Measurements from ENCODE around the gene COQ4. TPM values are rescaled to one million over a fixed set of nuclear protein-coding genes. Genes with fewer than 3 reads are reported as not detected.

The COQ4 gene
- total RNA-seq, 1 donor from 2014 or later = 31.4 TPM

DNA sequence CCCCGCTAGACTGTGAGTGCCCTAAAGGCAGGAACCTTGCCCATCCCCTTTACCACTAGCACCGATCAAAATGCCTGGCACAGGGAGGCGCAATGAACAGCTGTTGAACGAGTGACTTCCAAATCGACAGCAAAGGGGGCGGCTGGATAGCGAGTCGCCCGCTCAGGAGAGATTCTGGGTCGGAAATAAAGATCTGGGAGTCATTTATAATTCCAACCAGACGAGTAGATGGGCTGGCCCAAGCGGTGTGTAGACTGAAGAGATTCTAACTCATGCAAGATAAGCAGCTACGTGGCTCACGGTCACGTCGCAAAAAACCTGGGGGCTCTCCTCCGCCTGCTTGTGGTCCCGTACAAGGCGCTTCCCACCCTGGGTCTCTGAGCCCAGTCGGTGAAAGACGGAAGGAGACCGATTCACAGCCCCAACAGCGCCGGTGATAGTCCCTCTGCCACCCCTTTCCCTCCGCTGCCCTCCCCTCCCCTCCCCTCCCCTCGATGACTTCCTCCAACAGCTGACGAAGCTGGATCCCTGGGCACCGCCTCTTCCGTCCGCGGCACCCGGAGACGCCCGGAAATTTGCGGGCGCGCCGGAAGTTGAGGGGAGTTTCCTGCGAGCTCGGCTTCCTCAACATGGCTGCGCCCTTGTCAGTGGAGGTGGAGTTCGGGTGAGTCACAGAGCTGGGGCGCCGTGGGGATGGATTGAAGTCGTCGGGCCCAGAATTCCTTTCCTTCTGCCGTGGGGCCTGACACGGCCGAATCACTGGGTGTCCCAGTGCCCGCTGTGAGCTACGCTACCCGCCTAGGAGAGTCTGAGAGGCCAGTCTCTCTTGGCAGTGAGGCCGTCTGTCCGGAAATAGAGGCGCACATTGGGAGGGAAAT lies 48.4 kb downstream of the COQ4 start, which contains the start of gene URM1:
Gene URM1 (plus strand): TSS at position 623 of the 878 bp plus-strand sequence. CDS start 7 bp downstream, at position 630.
- peaks cover 47% of the 10 kb centered on the region for H3K79me2 ChIP-seq (ENCODE audit: insufficient read depth, low read length)
- H3K36me3 ChIP-seq (ENCODE audit: insufficient read depth, low read length) = no peaks in the 10 kb centered on the region
- peak within 1 kb of the TSS; percentile 89 for H2AFZ ChIP-seq (ENCODE audit: low read depth, low read length)
- H3K4me2 ChIP-seq (ENCODE audit: low read length) = peak within 1 kb of the TSS; percentile 87
- Mint-ChIP-seq H3K27me3 (ENCODE audit: low read depth, unreplicated experiment) (no peaks in the 10 kb centered on the region), H3K27ac (ENCODE audit: unreplicated experiment) (peak within 1 kb of the TSS; percentile 100), H3K36me3 (ENCODE audit: low read depth, unreplicated experiment) (peaks cover 2% of the 10 kb centered on the region), H3K4me1 (ENCODE audit: low read depth, unreplicated experiment) (peaks cover 29% of the 10 kb centered on the region), H3K4me3 (ENCODE audit: unreplicated experiment) (peak within 1 kb of the TSS; percentile 94), H3K9me3 (ENCODE audit: unreplicated experiment) (no peaks in the 10 kb centered on the region)
- no peaks in the 10 kb centered on the region for H3K27me3 ChIP-seq (ENCODE audit: insufficient read depth, low read length)
- peak within 1 kb of the TSS; percentile 98 for H3K4me3 ChIP-seq (ENCODE audit: insufficient read depth, low read depth, low read length)
- peaks cover 22% of the 10 kb centered on the region for H4K20me1 ChIP-seq (ENCODE audit: insufficient read depth, low read length)
- no peak for FAIRE-seq
- no peak for TF ChIP-seq EZH2 (IDR thresholded peaks at IDR 0.05; ENCODE audit: insufficient read depth, low read length)
- TF ChIP-seq, protein P1, sequence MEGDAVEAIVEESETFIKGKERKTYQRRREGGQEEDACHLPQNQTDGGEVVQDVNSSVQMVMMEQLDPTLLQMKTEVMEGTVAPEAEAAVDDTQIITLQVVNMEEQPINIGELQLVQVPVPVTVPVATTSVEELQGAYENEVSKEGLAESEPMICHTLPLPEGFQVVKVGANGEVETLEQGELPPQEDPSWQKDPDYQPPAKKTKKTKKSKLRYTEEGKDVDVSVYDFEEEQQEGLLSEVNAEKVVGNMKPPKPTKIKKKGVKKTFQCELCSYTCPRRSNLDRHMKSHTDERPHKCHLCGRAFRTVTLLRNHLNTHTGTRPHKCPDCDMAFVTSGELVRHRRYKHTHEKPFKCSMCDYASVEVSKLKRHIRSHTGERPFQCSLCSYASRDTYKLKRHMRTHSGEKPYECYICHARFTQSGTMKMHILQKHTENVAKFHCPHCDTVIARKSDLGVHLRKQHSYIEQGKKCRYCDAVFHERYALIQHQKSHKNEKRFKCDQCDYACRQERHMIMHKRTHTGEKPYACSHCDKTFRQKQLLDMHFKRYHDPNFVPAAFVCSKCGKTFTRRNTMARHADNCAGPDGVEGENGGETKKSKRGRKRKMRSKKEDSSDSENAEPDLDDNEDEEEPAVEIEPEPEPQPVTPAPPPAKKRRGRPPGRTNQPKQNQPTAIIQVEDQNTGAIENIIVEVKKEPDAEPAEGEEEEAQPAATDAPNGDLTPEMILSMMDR (IDR thresholded peaks at IDR 0.05; ENCODE audit: insufficient read depth, low read depth, low read length) = no peak
- peaks cover 12% of the 10 kb centered on the region for H3K4me1 ChIP-seq (ENCODE audit: insufficient read depth, low read length)
- H3K9me3 ChIP-seq (ENCODE audit: insufficient read depth, low read depth, low read length) = no peaks in the 10 kb centered on the region
- peak within 1 kb of the TSS; percentile 98 for H3K9ac ChIP-seq (ENCODE audit: low read length)
- peak; percentile 96 for DNase-seq (ENCODE audit: low read depth)
- peak within 1 kb of the TSS; percentile 93 for H3K27ac ChIP-seq (ENCODE audit: low read depth, low read length)

- Histone ChIP-seq H3K4me2 (ENCODE audit: low read length) (peak overlapping the region; percentile 87), H3K9me3 (ENCODE audit: insufficient read depth, low read depth, low read length) (no peaks in the 10 kb centered on the region), H3K27me3 (ENCODE audit: insufficient read depth, low read length) (no peaks in the 10 kb centered on the region), H3K36me3 (ENCODE audit: insufficient read depth, low read length) (no peaks in the 10 kb centered on the region), H3K4me3 (ENCODE audit: insufficient read depth, low read depth, low read length) (peak overlapping the region; percentile 98), H2AFZ (ENCODE audit: low read depth, low read length) (peak overlapping the region; percentile 84), H4K20me1 (ENCODE audit: insufficient read depth, low read length) (peaks cover 23% of the 10 kb centered on the region), H3K27ac (ENCODE audit: low read depth, low read length) (peak overlapping the region; percentile 88), H3K79me2 (ENCODE audit: insufficient read depth, low read length) (peaks cover 50% of the 10 kb centered on the region), H3K4me1 (ENCODE audit: insufficient read depth, low read length) (peaks cover 12% of the 10 kb centered on the region), H3K9ac (ENCODE audit: low read length) (peak overlapping the region; percentile 98)
- H3K4me3 Mint-ChIP-seq (ENCODE audit: unreplicated experiment) = peak overlapping the region; percentile 94
- H3K9me3 Mint-ChIP-seq (ENCODE audit: unreplicated experiment) = no peaks in the 10 kb centered on the region
- H3K27me3 Mint-ChIP-seq (ENCODE audit: low read depth, unreplicated experiment) = no peaks in the 10 kb centered on the region
- H3K4me1 Mint-ChIP-seq (ENCODE audit: low read depth, unreplicated experiment) = peaks cover 29% of the 10 kb centered on the region
- H3K36me3 Mint-ChIP-seq (ENCODE audit: low read depth, unreplicated experiment) = peaks cover 2% of the 10 kb centered on the region
- DNase-seq (ENCODE audit: low read depth) = no peak
- TF ChIP-seq EZH2 (IDR thresholded peaks at IDR 0.05; ENCODE audit: insufficient read depth, low read length) = no peak
- TF ChIP-seq, protein P1 (IDR thresholded peaks at IDR 0.05; ENCODE audit: insufficient read depth, low read depth, low read length) = no peak
- peak overlapping the region; percentile 92 for H3K27ac Mint-ChIP-seq (ENCODE audit: unreplicated experiment)
- FAIRE-seq = no peak
Observed at GRCh38 chr9:128371630-128372117, 49.0 kb downstream of the COQ4 start.
